ENCODE results near the gene TRDN.

The TRDN gene, protein sequence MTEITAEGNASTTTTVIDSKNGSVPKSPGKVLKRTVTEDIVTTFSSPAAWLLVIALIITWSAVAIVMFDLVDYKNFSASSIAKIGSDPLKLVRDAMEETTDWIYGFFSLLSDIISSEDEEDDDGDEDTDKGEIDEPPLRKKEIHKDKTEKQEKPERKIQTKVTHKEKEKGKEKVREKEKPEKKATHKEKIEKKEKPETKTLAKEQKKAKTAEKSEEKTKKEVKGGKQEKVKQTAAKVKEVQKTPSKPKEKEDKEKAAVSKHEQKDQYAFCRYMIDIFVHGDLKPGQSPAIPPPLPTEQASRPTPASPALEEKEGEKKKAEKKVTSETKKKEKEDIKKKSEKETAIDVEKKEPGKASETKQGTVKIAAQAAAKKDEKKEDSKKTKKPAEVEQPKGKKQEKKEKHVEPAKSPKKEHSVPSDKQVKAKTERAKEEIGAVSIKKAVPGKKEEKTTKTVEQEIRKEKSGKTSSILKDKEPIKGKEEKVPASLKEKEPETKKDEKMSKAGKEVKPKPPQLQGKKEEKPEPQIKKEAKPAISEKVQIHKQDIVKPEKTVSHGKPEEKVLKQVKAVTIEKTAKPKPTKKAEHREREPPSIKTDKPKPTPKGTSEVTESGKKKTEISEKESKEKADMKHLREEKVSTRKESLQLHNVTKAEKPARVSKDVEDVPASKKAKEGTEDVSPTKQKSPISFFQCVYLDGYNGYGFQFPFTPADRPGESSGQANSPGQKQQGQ

DNA sequence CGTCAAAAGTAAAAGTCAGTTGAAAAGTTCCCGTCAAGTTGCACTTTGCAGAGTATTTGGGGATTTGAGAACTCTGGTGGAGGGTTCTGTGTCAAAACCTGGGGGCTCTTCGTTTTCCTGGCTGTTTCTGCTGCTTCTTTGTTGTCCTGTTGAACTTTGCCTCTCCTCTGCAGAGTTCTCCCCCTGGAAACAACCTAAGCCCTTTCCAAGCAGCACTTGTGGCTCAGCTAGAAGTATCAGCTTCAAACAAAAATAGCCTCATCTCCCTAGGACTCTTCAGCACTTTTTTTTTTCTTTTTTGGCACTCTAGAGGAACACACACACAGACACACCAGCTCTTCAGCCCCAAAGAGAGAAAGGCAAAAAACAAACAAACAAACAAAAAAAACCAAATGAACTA lies at the start of gene TRDN:
Gene TRDN (minus strand): TSS at position 169 of the 400 bp plus-strand sequence. CDS start 175 bp downstream, outside the sequence.
- no peak within 1 kb of the TSS for H3K9ac ChIP-seq (ENCODE audit: low read depth, low read length)
- no peak within 1 kb of the TSS for H3K27ac ChIP-seq (ENCODE audit: low read length)
- no peaks in the 10 kb centered on the region for H3K9me3 ChIP-seq (ENCODE audit: insufficient read depth, low read depth, low read length)
- peaks cover 4% of the 10 kb centered on the region; the same call in 1 of the 2 replicates for H3K4me1 ChIP-seq (ENCODE audit: insufficient read depth, low read length)
- no peaks in the 10 kb centered on the region for H3K27me3 ChIP-seq (ENCODE audit: insufficient read depth, low read length)
- no peak within 1 kb of the TSS for H3K4me3 ChIP-seq (ENCODE audit: low read length)
- no peaks in the 10 kb centered on the region for H3K36me3 ChIP-seq (ENCODE audit: insufficient read depth, low read depth, low read length)

DNA sequence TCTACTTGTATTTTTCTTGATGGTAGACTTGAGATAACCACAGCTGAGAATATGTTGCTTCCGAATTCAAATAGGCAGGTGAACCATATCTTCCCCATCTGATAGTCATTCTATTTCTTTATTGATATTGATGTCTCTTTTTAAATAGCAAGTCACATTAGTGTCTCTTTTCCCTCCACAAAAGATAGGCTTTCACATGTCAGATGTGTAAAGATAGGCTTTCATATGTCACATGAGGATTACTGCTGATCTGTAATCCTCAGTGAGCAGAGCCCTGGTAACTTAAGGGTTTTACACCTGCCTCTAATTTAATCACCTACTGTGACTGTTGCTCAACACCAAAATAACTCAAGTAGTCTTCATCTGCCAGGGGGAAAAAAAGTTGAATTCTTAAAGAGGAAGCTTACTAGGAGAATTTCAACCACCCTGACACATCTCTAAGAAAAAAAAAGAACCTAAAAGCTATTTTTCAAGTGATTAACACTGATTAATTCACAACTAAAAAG lies 45.3 kb upstream of the TRDN start:
- Histone ChIP-seq H3K27me3 (ENCODE audit: insufficient read depth, low read length) (no peaks in the 10 kb centered on the region), H3K4me3 (ENCODE audit: low read length) (no peak overlapping the region), H3K4me1 (ENCODE audit: insufficient read depth, low read length) (0 out of 2 replicates have a peak, but pooled peaks cover 4% of the 10 kb centered on the region), H3K27ac (ENCODE audit: low read length) (no peak overlapping the region), H3K9ac (ENCODE audit: low read depth, low read length) (no peak overlapping the region), H3K36me3 (ENCODE audit: insufficient read depth, low read depth, low read length) (no peaks in the 10 kb centered on the region), H3K9me3 (ENCODE audit: insufficient read depth, low read depth, low read length) (no peaks in the 10 kb centered on the region)

DNA sequence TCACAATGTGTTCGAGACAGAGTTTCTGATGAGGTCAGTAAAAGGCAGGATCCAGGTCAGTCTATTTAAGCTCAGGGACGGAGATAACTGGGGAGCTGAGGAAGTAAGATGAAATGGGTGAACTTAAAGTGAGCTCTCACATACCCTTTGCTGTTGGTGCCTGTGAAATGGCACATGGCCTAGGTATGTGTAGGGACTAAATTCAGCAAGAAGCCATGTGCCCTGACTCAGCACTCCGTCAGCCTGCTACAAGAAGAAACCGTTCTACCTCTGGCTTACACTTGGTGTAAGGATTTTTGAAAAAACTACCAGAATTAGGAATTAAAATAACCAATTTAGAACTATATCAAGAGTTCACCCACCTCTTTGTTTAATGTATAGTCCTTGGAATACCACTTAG lies 41.1 kb upstream of the TRDN start:
- 0 out of 2 replicates have a peak, but pooled peaks cover 4% of the 10 kb centered on the region for H3K4me1 ChIP-seq (ENCODE audit: insufficient read depth, low read length)
- no peaks in the 10 kb centered on the region for H3K27me3 ChIP-seq (ENCODE audit: insufficient read depth, low read length)
- no peak overlapping the region for H3K4me3 ChIP-seq (ENCODE audit: low read length)
- no peak overlapping the region for H3K9ac ChIP-seq (ENCODE audit: low read depth, low read length)
- peaks cover 9% of the 10 kb centered on the region for H3K9me3 ChIP-seq (ENCODE audit: insufficient read depth, low read depth, low read length)
- H3K36me3 ChIP-seq (ENCODE audit: insufficient read depth, low read depth, low read length): no peaks in the 10 kb centered on the region
- no peak overlapping the region for H3K27ac ChIP-seq (ENCODE audit: low read length)

DNA sequence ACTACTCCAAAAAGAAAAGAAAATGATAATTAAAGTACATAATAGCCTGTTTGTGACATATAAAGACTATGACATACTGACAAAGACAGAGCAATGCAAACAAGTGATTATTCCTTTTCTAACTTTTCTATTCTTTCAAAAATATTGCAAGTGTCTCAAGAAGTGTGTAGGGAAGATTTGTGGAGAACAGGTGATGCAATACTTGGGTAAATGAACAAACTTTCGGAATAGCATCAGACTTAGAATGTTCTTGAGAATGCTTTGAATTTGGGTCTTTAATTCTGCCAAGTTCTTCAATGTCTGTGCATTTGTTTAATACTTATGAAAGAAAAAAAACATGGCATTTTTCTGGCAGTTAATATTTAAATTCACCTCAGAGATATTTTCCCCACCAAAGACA lies 40.0 kb upstream of the TRDN start:
- no peak overlapping the region for H3K4me3 ChIP-seq (ENCODE audit: low read length)
- no peak overlapping the region for H3K9ac ChIP-seq (ENCODE audit: low read depth, low read length)
- H3K27ac ChIP-seq (ENCODE audit: low read length): no peak overlapping the region
- H3K4me1 ChIP-seq (ENCODE audit: insufficient read depth, low read length): no peaks in the 10 kb centered on the region
- no peaks in the 10 kb centered on the region for H3K36me3 ChIP-seq (ENCODE audit: insufficient read depth, low read depth, low read length)
- peaks cover 9% of the 10 kb centered on the region for H3K9me3 ChIP-seq (ENCODE audit: insufficient read depth, low read depth, low read length)
- H3K27me3 ChIP-seq (ENCODE audit: insufficient read depth, low read length): no peaks in the 10 kb centered on the region

DNA sequence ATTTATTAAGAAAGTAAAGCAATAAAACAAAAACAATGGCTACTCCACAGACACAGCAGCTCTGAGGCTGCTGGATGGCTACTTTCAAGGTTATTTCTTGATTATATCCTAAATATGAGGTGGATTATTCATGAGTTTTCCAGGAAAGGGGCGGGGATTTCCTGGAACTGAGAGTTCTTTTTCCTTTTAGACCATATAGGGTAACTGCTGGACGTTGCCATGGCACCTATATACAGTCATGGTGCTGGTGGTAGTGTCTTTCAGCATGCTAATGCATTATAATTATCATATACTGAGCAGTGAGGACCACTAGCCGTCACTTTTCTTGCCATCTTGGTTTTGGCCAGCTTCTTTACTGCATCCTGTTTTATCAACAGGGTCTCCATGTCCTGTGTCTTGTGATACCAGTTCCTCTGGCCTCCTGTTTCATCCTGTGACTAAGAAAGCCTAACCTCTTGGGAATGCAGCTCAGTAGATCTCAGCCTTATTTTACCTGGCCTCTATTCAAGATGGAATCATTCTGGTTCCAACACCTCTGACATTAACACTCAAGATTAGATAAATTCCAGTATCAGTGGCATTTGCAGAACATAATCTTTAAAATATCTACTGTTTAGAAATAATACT lies 32.3 kb upstream of the TRDN start:
- Histone ChIP-seq H3K36me3 (ENCODE audit: insufficient read depth, low read depth, low read length) (no peaks in the 10 kb centered on the region), H3K9ac (ENCODE audit: low read depth, low read length) (no peak overlapping the region), H3K9me3 (ENCODE audit: insufficient read depth, low read depth, low read length) (no peaks in the 10 kb centered on the region; the same call in 1 of the 2 replicates), H3K27me3 (ENCODE audit: insufficient read depth, low read length) (no peaks in the 10 kb centered on the region), H3K4me1 (ENCODE audit: insufficient read depth, low read length) (peaks cover 4% of the 10 kb centered on the region; the same call in 1 of the 2 replicates), H3K4me3 (ENCODE audit: low read length) (no peak overlapping the region), H3K27ac (ENCODE audit: low read length) (no peak overlapping the region)

DNA sequence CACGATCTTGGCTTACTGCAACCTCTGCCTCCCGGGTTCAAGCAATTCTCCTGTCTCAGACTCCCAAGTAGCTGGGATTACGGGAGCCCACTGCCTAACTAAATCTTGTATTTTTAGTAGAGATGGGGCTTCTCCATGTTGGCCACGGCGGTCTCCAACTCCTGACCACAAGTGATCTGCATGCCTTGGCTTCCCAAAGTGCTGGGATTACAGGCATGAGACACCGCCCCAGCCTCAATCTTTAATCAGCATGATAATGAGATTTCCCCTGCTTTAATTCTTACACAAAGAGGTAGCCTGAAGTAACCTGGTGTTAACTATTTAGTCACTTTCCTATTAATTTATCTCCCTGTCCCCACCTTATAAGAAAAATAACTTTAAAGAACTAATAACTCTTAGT lies 31.3 kb upstream of the TRDN start:
- Histone ChIP-seq H3K9ac (ENCODE audit: low read depth, low read length) (no peak overlapping the region), H3K9me3 (ENCODE audit: insufficient read depth, low read depth, low read length) (no peaks in the 10 kb centered on the region; the same call in 1 of the 2 replicates), H3K27ac (ENCODE audit: low read length) (no peak overlapping the region), H3K4me1 (ENCODE audit: insufficient read depth, low read length) (peaks cover 7% of the 10 kb centered on the region; the same call in 1 of the 2 replicates), H3K36me3 (ENCODE audit: insufficient read depth, low read depth, low read length) (no peaks in the 10 kb centered on the region), H3K27me3 (ENCODE audit: insufficient read depth, low read length) (no peaks in the 10 kb centered on the region), H3K4me3 (ENCODE audit: low read length) (no peak overlapping the region)

DNA sequence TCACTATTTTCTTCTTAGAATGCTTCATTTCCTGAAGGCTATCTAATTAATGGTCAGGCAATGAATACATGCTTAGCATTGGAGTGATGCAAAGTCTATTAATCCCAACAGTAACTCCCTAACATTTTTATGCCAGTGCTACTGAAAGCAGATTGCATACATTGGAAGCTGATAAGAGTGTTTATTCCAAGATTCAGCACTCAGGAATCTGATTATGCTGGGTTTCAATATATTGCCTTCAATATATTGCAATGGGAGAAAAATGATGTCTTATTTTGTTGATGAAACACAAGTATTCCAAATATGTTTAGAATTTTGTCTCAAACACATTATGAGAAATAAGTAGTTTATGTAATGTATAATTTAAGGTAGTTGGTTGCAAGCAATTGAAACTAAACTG lies 26.7 kb upstream of the TRDN start:
- Histone ChIP-seq H3K27me3 (ENCODE audit: insufficient read depth, low read length) (no peaks in the 10 kb centered on the region), H3K27ac (ENCODE audit: low read length) (no peak overlapping the region), H3K36me3 (ENCODE audit: insufficient read depth, low read depth, low read length) (no peaks in the 10 kb centered on the region), H3K4me1 (ENCODE audit: insufficient read depth, low read length) (peaks cover 7% of the 10 kb centered on the region; the same call in 1 of the 2 replicates), H3K9ac (ENCODE audit: low read depth, low read length) (no peak overlapping the region), H3K4me3 (ENCODE audit: low read length) (no peak overlapping the region), H3K9me3 (ENCODE audit: insufficient read depth, low read depth, low read length) (no peaks in the 10 kb centered on the region; the same call in 1 of the 2 replicates)

DNA sequence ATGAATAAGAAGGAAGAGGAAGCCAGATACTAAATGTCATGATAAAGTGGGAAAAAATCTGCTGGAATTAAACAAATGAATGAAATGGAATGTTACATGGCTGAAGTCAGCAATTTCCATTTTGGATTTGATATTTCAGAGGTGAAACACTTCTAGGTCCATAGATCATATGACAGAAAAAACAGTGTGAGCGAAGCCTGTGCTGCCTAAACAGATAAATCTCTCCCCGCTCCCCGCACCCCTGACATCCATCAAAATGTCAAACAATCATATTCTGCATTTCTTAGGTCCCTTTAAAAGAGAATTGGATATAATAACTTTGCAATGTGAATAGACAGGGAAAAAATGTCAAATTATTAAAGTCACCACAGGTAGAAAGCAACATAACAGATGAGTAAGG lies 26.0 kb upstream of the TRDN start:
- Histone ChIP-seq H3K4me1 (ENCODE audit: insufficient read depth, low read length) (peaks cover 7% of the 10 kb centered on the region; the same call in 1 of the 2 replicates), H3K4me3 (ENCODE audit: low read length) (no peak overlapping the region), H3K36me3 (ENCODE audit: insufficient read depth, low read depth, low read length) (no peaks in the 10 kb centered on the region), H3K27ac (ENCODE audit: low read length) (no peak overlapping the region), H3K9me3 (ENCODE audit: insufficient read depth, low read depth, low read length) (no peaks in the 10 kb centered on the region; the same call in 1 of the 2 replicates), H3K9ac (ENCODE audit: low read depth, low read length) (no peak overlapping the region), H3K27me3 (ENCODE audit: insufficient read depth, low read length) (no peaks in the 10 kb centered on the region)

DNA sequence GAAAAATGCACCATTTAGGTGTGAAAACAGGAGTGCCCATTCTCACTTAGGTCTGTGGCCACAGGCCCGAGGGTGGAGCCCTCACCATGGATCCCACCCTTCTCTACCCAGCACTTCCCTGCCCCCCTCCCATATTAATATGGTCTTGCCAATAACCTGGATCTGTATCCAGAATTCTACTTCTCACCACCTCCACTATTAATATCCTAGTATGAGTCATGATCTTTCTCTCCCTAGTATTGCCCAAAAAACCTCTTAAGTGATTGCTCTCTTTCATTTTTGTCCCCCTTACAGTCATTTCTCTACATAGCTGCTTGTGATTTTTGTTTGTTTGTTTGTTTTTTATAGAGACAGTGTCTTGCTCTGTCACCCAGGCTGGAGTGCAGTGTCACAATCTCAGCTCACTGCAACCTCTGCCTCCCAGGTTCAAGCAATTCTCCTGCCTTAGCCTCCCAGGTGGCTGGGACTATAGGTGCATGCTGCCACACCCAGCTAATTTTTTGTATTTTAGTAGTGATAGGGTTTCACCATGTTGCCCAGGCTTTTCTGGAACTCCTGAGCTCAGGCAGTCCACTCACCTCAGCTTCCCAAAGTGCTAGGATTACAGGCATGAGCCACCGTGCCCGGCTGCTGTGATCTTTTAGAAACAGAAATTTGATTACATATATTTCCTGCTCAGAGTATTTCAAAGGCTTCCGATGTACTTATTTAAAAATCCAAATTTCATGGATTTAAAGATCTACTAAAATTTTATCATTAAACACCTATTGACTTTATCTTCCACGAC lies 24.5 kb upstream of the TRDN start:
- Histone ChIP-seq H3K36me3 (ENCODE audit: insufficient read depth, low read depth, low read length) (no peaks in the 10 kb centered on the region), H3K9me3 (ENCODE audit: insufficient read depth, low read depth, low read length) (no peaks in the 10 kb centered on the region; the same call in 1 of the 2 replicates), H3K27ac (ENCODE audit: low read length) (no peak overlapping the region), H3K27me3 (ENCODE audit: insufficient read depth, low read length) (no peaks in the 10 kb centered on the region), H3K4me3 (ENCODE audit: low read length) (no peak overlapping the region), H3K9ac (ENCODE audit: low read depth, low read length) (no peak overlapping the region), H3K4me1 (ENCODE audit: insufficient read depth, low read length) (peaks cover 7% of the 10 kb centered on the region; the same call in 1 of the 2 replicates)

DNA sequence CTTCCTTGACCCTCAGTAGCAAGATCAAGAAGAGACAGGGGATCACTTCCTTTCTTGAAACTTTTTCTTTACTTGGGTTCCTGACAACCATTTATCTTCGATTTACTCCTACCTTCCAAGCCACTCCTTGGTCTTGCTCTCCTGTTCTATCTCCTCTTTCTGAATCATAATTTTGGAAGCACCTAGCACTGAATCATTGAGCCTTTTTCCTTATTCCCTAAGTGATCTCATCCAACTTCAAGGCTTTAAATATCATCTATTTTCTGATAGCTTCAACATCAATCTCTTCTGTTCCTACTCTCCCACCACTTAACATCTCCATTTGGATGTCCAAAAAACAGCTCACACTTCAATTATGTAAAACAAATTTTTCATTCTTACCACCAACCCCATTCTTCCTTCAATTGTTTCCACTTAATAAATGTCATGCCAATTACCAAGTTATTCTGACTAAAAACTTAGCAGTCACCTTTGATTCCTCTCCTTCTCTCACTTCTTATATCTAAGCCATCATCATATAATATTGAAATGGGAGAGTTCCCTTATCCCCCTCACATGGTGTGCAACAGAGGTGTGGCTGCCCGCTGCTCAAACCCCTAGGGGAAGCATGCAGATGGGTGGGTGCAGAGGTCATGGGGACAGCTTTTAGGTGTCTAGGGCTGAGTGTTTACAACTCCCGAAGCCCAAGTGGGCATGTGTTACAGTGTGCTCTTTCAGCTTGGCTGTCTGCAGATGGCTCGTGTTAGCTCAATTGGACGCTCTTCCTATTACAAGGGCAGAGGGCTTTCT lies 23.4 kb upstream of the TRDN start:
- H3K27me3 ChIP-seq (ENCODE audit: insufficient read depth, low read length): no peaks in the 10 kb centered on the region
- H3K9ac ChIP-seq (ENCODE audit: low read depth, low read length): no peak overlapping the region
- no peaks in the 10 kb centered on the region for H3K36me3 ChIP-seq (ENCODE audit: insufficient read depth, low read depth, low read length)
- no peak overlapping the region for H3K27ac ChIP-seq (ENCODE audit: low read length)
- peaks cover 7% of the 10 kb centered on the region; the same call in 1 of the 2 replicates for H3K4me1 ChIP-seq (ENCODE audit: insufficient read depth, low read length)
- no peaks in the 10 kb centered on the region for H3K9me3 ChIP-seq (ENCODE audit: insufficient read depth, low read depth, low read length)
- H3K4me3 ChIP-seq (ENCODE audit: low read length): no peak overlapping the region

Measured in iPS-20b (cell line).